Esophagus squamous epithelium (tissue), 4 donors: ENCODE data around the gene ZNF407.
"Not testable (repeated sequence)": the region's sequence is repeated elsewhere in the genome, so short reads cannot be mapped to it uniquely, and the experiment has no call there.

Experiments
- CTCF ChIP-seq, 6 experiments: fragments of 450-650 bp in 4 of 6; fragments of 200-600 bp in 2 of 6; sonication (generic) in 2 of 6; IDR thresholded peaks; one replicate each; pipeline ENCODE4 v1.5.1; 2016 to 2019; ENCODE audit warnings: antibody characterized with exemption in 6 of 6, mild to moderate bottlenecking in 4 of 6, moderate library complexity in 4 of 6
- POLR2A ChIP-seq, 4 donors: fragments of 450-650 bp; IDR thresholded peaks; one replicate each; pipeline ENCODE4 v1.6.1; 2017; ENCODE audit warnings: antibody characterized with exemption in 4 of 4, mild to moderate bottlenecking in 4 of 4, moderate library complexity in 3 of 4

- TF ChIP-seq CTCF, POLR2A (IDR thresholded peaks at IDR 0.05): not testable (repeated sequence)
Observed at GRCh38 chr18:74971776-74972175, 374.1 kb downstream of the ZNF407 start.
